A673 (cell line): ENCODE data around the gene MTHFSD. TPM values are rescaled to one million over a fixed set of nuclear protein-coding genes. Genes with fewer than 3 reads are reported as not detected.

Experiments
- BruUV-seq: library from RNA; stranded (reverse); fragments of 400-500 nt; replicated peaks from 2 replicates; lab custom pipeline; 2021; lab: Mats Ljungman, UMichigan
- CTCF ChIA-PET: fragments of 300-600 bp; sonication (Branson Sonifier 250); formaldehyde crosslinking; loops from one replicate; lab custom pipeline; 2022; ENCODE audit warnings: antibody characterized with exemption; lab: Charles Lee
- POLR2A ChIA-PET: fragments of 300-600 bp; sonication (Branson Sonifier 250); formaldehyde crosslinking; loops from one replicate; lab custom pipeline; 2022; ENCODE audit warnings: antibody characterized with exemption; ENCODE audit not compliant: low non-redundant PET; lab: Charles Lee
- DNase-seq: peaks from one replicate; pipeline ENCODE4 v3.0.0-alpha.2; 2015; ENCODE audit warnings: low spot score
- H3K27ac ChIP-seq: fragments of 200-600 bp; sonication (generic); 2 replicates; pipeline ENCODE4 v1.5.1; 2016; ENCODE audit warnings: mixed run types, low read depth, mild to moderate bottlenecking, mixed read lengths, antibody characterized with exemption, low read length; ENCODE audit not compliant: poor library complexity, severe bottlenecking
- H3K27me3 ChIP-seq: fragments of 200-600 bp; sonication (generic); replicated peaks from 2 replicates; pipeline ENCODE4 v1.6.1; 2017; ENCODE audit warnings: mixed run types, low read depth, mild to moderate bottlenecking, mixed read lengths, antibody characterized with exemption, low read length; ENCODE audit not compliant: insufficient read depth, poor library complexity
- H3K36me3 ChIP-seq: fragments of 200-600 bp; sonication (generic); 2 replicates; pipeline ENCODE4 v1.6.1; 2016; ENCODE audit warnings: mixed run types, mild to moderate bottlenecking, mixed read lengths, antibody characterized with exemption, low read length; ENCODE audit not compliant: insufficient read depth, poor library complexity, severe bottlenecking
- H3K4me1 ChIP-seq: fragments of 200-600 bp; sonication (generic); 2 replicates; pipeline ENCODE4 v1.6.1; 2017; ENCODE audit warnings: mixed run types, mild to moderate bottlenecking, mixed read lengths, antibody characterized with exemption, low read length; ENCODE audit not compliant: insufficient read depth, poor library complexity, severe bottlenecking
- H3K4me3 ChIP-seq: fragments of 200-600 bp; sonication (generic); 2 replicates; pipeline ENCODE4 v1.5.1; 2016; ENCODE audit warnings: low read depth, mixed run types, mild to moderate bottlenecking, mixed read lengths, low read length; ENCODE audit not compliant: poor library complexity, severe bottlenecking
- H3K9me3 ChIP-seq: fragments of 200-600 bp; sonication (generic); 2 replicates; pipeline ENCODE4 v1.6.1; 2016; ENCODE audit warnings: mixed run types, low read depth, mild to moderate bottlenecking, mixed read lengths, antibody characterized with exemption, low read length; ENCODE audit not compliant: poor library complexity, severe bottlenecking
- CTCF ChIP-seq: fragments of 300-800, 200-600 bp; sonication (generic); conservative IDR thresholded peaks from 2 replicates; pipeline ENCODE4 v1.5.1; 2017; ENCODE audit warnings: low read depth, mild to moderate bottlenecking, antibody characterized with exemption, low read length, moderate library complexity, mixed read lengths
- EZH2 ChIP-seq: fragments of 200-600 bp; sonication (generic); IDR thresholded peaks from 2 replicates; pipeline ENCODE4 v1.6.1; 2017; ENCODE audit warnings: borderline replicate concordance, low read depth, mild to moderate bottlenecking, mixed read lengths, antibody characterized with exemption, low read length; ENCODE audit not compliant: poor library complexity, severe bottlenecking
- intact Hi-C: fragments of 100-400 bp; cut with micrococcal nuclease; formaldehyde crosslinking; loops from one replicate; pipeline ENCODE4 v1.10.0; 2022; ENCODE audit not compliant: unreplicated experiment
- total RNA-seq: library from RNA; stranded (reverse); gene quantifications from 2 replicates; pipeline ENCODE4 v1.2.3, GENCODE V29; 2021

Gene MTHFSD
- total RNA-seq, 1 experiment from 2014 or later: 27.5 TPM

GRCh38 chr16:86580063-86580790 lies 25.2 kb upstream of the MTHFSD start:
- no peak overlapping the region for H3K4me3 ChIP-seq
- no TSS peak for BruUV-seq

DNA sequence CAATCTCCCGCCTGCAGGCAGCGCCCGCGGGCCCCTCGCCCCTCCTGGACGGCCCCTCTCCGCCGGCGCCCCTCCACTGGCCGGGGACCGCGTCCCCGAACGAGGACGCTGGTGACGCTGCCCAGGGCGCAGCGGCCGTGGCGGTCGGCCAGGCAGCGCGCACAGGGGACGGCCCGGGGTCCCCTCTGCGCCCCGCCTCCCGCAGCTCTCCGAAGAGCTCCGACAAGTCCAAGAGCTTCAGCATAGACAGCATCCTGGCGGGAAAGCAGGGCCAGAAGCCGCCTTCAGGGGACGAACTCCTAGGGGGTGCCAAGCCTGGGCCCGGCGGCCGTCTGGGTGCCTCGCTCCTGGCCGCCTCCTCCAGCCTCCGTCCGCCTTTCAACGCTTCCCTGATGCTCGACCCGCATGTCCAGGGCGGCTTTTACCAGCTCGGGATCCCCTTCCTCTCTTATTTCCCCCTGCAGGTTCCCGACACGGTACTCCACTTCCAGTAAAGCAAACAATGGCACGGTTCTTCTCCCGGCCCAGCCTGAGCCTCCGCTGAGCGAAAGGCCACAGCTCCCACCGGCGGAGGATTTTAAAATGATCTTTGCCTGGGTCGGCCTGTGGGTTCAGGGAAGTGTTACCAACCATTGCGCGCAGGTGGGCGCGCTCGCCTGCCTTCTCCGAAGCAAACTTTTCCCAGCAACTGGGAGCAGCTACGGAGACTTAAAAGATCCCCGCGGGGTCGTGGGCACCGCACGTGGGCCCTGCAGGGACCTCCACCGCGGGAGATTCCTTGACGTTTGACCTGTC lies 24.4 kb upstream of the MTHFSD start:
- CTCF ChIA-PET: no interaction called here
- TF ChIP-seq CTCF (no peak), EZH2 (no peak)
- Histone ChIP-seq H3K27ac (no peak overlapping the region), H3K27me3 (no peaks in the 10 kb centered on the region), H3K36me3 (no peaks in the 10 kb centered on the region), H3K9me3 (no peaks in the 10 kb centered on the region), H3K4me3 (no peak overlapping the region), H3K4me1 (peaks cover 17% of the 10 kb centered on the region)
- no TSS peak for BruUV-seq
- DNase-seq: no peak
- intact Hi-C loops: loop anchor here (10.0 kb wide), 1 partner anchor 295 kb away; no protein-coding TSS in a partner anchor
- POLR2A ChIA-PET: no interaction called here

More at GRCh38 chr16:86580063-86580790, 25.2 kb upstream of the MTHFSD start:
- Histone ChIP-seq H3K9me3 (no peaks in the 10 kb centered on the region), H3K4me1 (peaks cover 17% of the 10 kb centered on the region), H3K27ac (no peak overlapping the region), H3K36me3 (no peaks in the 10 kb centered on the region), H3K27me3 (no peaks in the 10 kb centered on the region)
- ChIA-PET POLR2A (no interaction called here), CTCF (no interaction called here)
- TF ChIP-seq CTCF: no peak
- no peak for TF ChIP-seq EZH2
- no peak for DNase-seq
- intact Hi-C loops: no loop called here

DNA sequence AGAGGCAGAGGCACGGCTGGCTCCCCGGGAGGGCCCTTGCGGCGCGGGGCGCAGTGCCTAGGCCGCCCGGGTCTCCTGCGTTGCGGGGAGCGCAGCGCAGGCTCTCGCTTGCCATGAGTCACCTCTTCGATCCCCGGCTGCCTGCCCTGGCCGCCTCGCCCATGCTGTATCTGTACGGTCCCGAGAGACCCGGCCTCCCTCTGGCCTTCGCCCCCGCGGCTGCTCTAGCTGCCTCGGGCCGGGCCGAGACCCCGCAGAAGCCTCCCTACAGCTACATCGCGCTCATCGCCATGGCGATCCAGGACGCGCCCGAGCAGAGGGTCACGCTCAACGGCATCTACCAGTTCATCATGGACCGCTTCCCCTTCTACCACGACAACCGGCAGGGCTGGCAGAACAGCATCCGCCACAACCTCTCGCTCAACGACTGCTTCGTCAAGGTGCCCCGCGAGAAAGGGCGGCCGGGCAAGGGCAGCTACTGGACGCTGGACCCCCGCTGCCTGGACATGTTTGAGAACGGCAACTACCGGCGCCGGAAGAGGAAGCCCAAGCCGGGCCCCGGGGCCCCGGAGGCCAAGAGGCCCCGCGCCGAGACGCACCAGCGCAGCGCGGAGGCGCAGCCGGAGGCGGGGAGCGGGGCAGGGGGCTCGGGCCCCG lies 23.7 kb upstream of the MTHFSD start:
- no peaks in the 10 kb centered on the region for H3K9me3 ChIP-seq
- no peaks in the 10 kb centered on the region for H3K27me3 ChIP-seq
- no TSS peak for BruUV-seq
- peaks cover 17% of the 10 kb centered on the region for H3K4me1 ChIP-seq
- H3K36me3 ChIP-seq: no peaks in the 10 kb centered on the region
- no peak for DNase-seq
- POLR2A ChIA-PET: no interaction called here
- H3K4me3 ChIP-seq: no peak overlapping the region
- no peak overlapping the region for H3K27ac ChIP-seq
- TF ChIP-seq CTCF (no peak), EZH2 (no peak)
- CTCF ChIA-PET: no interaction called here
- intact Hi-C loops: loop anchor here (10.0 kb wide), 1 partner anchor 296 kb away; no protein-coding TSS in a partner anchor
